Keratinocyte (primary cell): ENCODE measurements around the gene DOCK1.

ENCODE experiments used
- CTCF ChIP-seq, 3 experiments: IDR thresholded peaks in 1 of 3; conservative IDR thresholded peaks in 1 of 3; optimal IDR thresholded peaks in 1 of 3; 2 replicates in 2 of 3; 3 replicates in 1 of 3; pipeline versions ENCODE3 to v1.5.1; 2011; ENCODE audit warnings: low read length in 3 of 3, mild to moderate bottlenecking in 3 of 3, moderate library complexity in 2 of 3, control low read depth in 1 of 3, inconsistent platforms in 1 of 3; ENCODE audit not compliant: insufficient read depth in 2 of 3; ENCODE audit errors: extremely low read depth in 1 of 3
- EZH2 ChIP-seq: IDR thresholded peaks from one replicate; pipeline ENCODE4 v1.6.1; 2012; ENCODE audit warnings: inconsistent platforms, mild to moderate bottlenecking, low read length, moderate library complexity

- no peak for TF ChIP-seq CTCF (optimal IDR thresholded peaks at IDR 0.05 in 1 of 3, IDR thresholded peaks at IDR 0.05 in 1 of 3, conservative IDR thresholded peaks at IDR 0.05 in 1 of 3; ENCODE audit: extremely low read depth in 1 of 3, insufficient read depth in 2 of 3, low read length in 3 of 3)
- TF ChIP-seq EZH2, result no peak
These were observed 220.1 kb downstream of the DOCK1 start for GRCh38 chr10:127125331-127125730.
